Esophagus squamous epithelium (tissue), 5 donors: ENCODE measurements around the gene SMYD3. TPM values are rescaled to one million over a fixed set of nuclear protein-coding genes. Genes with fewer than 3 reads are reported as not detected.
A peak's percentile ranks its signal among the peaks of the same experiment; 100 is the strongest.

Source experiments
- DNase-seq: peaks from one replicate; lab custom pipeline; 2025; lab: John Stamatoyannopoulos, UW
- H3K27ac ChIP-seq, 4 donors: fragments of 200-600 bp; sonication (generic); one replicate each; pipeline ENCODE4 v1.5.1; 2016 to 2019; ENCODE audit warnings: mild to moderate bottlenecking in 1 of 4
- H3K27me3 ChIP-seq, 4 donors: fragments of 200-600 bp; sonication (generic); 1 replicate in 3 of 4; 2 replicates in 1 of 4; pipeline versions ENCODE4 v1.5.1 to v1.6.0; 2017 to 2021; ENCODE audit warnings: antibody characterized with exemption in 1 of 4
- H3K36me3 ChIP-seq, 3 donors: fragments of 200-600 bp; sonication (generic); one replicate each; pipeline ENCODE4 v1.5.1; 2016 to 2019
- H3K4me1 ChIP-seq, 3 donors: fragments of 200-600 bp; sonication (generic); one replicate each; pipeline ENCODE4 v1.5.1; 2017 to 2019
- H3K4me3 ChIP-seq, 4 donors: fragments of 200-600 bp; sonication (generic); 1 replicate in 3 of 4; 2 replicates in 1 of 4; pipeline ENCODE4 v1.5.1; 2016 to 2019; ENCODE audit warnings: mild to moderate bottlenecking in 2 of 4, moderate library complexity in 1 of 4
- H3K9me3 ChIP-seq, 3 donors: fragments of 200-600 bp; sonication (generic); one replicate each; pipeline ENCODE4 v1.5.1; 2016 to 2019
- CTCF ChIP-seq, 6 experiments: fragments of 450-650 bp in 4 of 6; fragments of 200-600 bp in 2 of 6; sonication (generic) in 2 of 6; IDR thresholded peaks; one replicate each; pipeline ENCODE4 v1.5.1; 2016 to 2019; ENCODE audit warnings: antibody characterized with exemption in 6 of 6, mild to moderate bottlenecking in 4 of 6, moderate library complexity in 4 of 6
- POLR2A ChIP-seq, 4 donors: fragments of 450-650 bp; IDR thresholded peaks; one replicate each; pipeline ENCODE4 v1.6.1; 2017; ENCODE audit warnings: antibody characterized with exemption in 4 of 4, mild to moderate bottlenecking in 4 of 4, moderate library complexity in 3 of 4
- WGBS, 2 donors: methylation state at CpG; one replicate each; pipeline ENCODE4 v1.1.5; 2018; 5-methylcytosine and 5-hydroxymethylcytosine counted together
- intact Hi-C: fragments of 100-400 bp; cut with DNase I; formaldehyde crosslinking; loops from one replicate; pipeline ENCODE4 v1.15.0; 2022
- total RNA-seq, 4 donors: library from RNA; depleted of rRNA; stranded (reverse); fragments of >200 nt; gene quantifications; one replicate each; pipeline ENCODE4 v1.1.0, GENCODE V29; 2016
- donor health status: DM: yes; HTN: yes; CAD: no.

SMYD3 gene
- total RNA-seq, 4 donors from 2014 or later = 8.4 to 15.8 (median 11.5) TPM

- peaks cover 0 to 24% (median 6%) of the 10 kb centered on the region in 3 donors for H3K4me1 ChIP-seq
- H3K4me3 ChIP-seq = no peak overlapping the region
- H3K9me3 ChIP-seq = no peaks in the 10 kb centered on the region
- no peak for DNase-seq
- no peak overlapping the region for H3K27ac ChIP-seq
- no peaks in the 10 kb centered on the region for H3K27me3 ChIP-seq
- H3K36me3 ChIP-seq = no peaks in the 10 kb centered on the region
- intact Hi-C loops = no loop called here
- TF ChIP-seq POLR2A (IDR thresholded peaks at IDR 0.05) = no peak
- TF ChIP-seq CTCF (IDR thresholded peaks at IDR 0.05) = no peak
- 74 to 88% methylated on average over 5 of the region's 5 CpGs for WGBS, 2 donors
Observed at GRCh38 chr1:245876586-245876985, 630.5 kb downstream of the SMYD3 start.

DNA sequence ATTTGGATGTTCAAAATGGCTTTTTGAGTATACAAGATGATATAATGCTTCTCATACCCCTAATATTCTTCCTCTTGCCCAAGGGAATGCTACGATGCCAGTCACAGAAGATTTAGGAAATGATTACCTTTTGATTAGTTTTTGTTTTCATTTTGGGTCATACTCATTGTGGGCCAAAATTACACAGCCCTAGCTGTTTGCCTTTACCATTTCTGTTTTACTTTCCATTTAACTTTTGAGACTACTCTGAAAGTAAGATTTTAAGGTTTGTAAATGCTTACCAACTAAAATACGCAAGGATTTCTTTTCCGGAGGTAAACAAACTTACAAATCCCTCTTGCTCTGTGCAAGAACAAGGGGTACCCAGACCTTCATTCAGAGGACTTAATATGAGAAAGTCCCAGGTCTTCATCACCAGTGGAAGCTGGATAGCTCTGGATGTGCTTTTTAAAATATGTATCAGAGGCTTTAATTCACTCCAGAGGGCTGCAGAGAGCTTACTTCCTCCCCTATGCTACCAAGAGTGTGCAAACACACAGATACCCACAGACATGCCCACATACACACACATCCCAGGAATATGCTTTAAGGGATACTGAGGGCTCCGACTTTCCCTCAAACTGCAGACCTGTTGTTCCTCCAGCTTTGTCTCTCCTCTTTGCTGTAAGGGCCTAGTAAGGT is 631.4 kb downstream of the SMYD3 start:
- peaks cover 0 to 24% (median 6%) of the 10 kb centered on the region in 3 donors for H3K4me1 ChIP-seq
- intact Hi-C loops = no loop called here
- no peaks in the 10 kb centered on the region for H3K9me3 ChIP-seq
- H3K27me3 ChIP-seq = no peaks in the 10 kb centered on the region
- TF ChIP-seq POLR2A (IDR thresholded peaks at IDR 0.05) (no peak), CTCF (IDR thresholded peaks at IDR 0.05) (no peak)
- no peak for DNase-seq
- WGBS, 2 donors = 75 to 88% methylated on average over 4 of the region's 4 CpGs
- H3K4me3 ChIP-seq = no peak overlapping the region
- no peak overlapping the region for H3K27ac ChIP-seq
- H3K36me3 ChIP-seq = no peaks in the 10 kb centered on the region

DNA sequence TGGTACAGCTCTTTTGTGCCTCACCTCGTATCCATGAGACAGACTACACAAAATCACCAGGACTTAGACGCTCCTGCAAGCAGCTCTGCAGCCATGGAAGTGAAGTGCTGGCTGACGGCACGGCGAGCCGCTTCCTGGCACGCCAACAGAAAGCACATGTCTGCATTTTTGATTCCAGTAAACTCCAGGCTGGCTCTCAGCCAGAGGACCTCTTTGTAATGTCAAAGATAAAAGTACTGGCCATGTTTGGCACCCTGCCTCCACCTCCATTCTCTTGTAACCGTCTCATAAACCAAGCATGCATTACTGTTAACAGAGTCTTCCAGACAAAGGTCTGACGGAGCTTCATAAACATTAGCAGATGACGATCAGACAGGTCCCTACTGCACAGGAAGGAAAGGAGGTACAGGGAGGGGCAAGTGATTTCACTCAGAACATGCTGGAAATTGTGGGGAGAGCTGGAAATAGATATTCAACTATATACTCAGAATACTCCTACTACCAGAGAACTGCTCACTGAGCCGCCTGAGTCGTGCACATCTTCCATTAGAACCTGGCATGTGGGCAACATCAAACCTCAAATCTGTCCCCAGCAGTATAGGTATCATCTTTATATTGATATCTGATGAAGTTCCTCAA is 632.0 kb downstream of the SMYD3 start:
- H3K36me3 ChIP-seq = no peaks in the 10 kb centered on the region
- H3K9me3 ChIP-seq = no peaks in the 10 kb centered on the region
- no peaks in the 10 kb centered on the region for H3K27me3 ChIP-seq
- intact Hi-C loops = no loop called here
- DNase-seq = no peak
- peak overlapping the region in 1 of 4 donors; percentile 30 for H3K4me3 ChIP-seq
- H3K4me1 ChIP-seq = peaks cover 0 to 24% (median 6%) of the 10 kb centered on the region in 3 donors
- no peak for TF ChIP-seq CTCF (IDR thresholded peaks at IDR 0.05)
- H3K27ac ChIP-seq = peak overlapping the region in 2 of 4 donors; percentile 17 to 33
- WGBS, 2 donors = 13 to 43% methylated on average over 6 to 12 of the region's 12 CpGs

GRCh38 chr1:245873883-245874671 is 633.0 kb downstream of the SMYD3 start:
- DNase-seq = no peak
- peaks cover 0 to 24% (median 6%) of the 10 kb centered on the region in 3 donors for H3K4me1 ChIP-seq
- intact Hi-C loops = no loop called here
- WGBS, 2 donors = 73 to 83% methylated on average over 7 of the region's 7 CpGs
- H3K36me3 ChIP-seq = no peaks in the 10 kb centered on the region
- no peaks in the 10 kb centered on the region for H3K9me3 ChIP-seq
- H3K27me3 ChIP-seq = no peaks in the 10 kb centered on the region
- TF ChIP-seq CTCF (IDR thresholded peaks at IDR 0.05) (no peak), POLR2A (IDR thresholded peaks at IDR 0.05) (no peak)
- peak overlapping the region in 1 of 4 donors; percentile 33 for H3K27ac ChIP-seq
- no peak overlapping the region for H3K4me3 ChIP-seq

DNA sequence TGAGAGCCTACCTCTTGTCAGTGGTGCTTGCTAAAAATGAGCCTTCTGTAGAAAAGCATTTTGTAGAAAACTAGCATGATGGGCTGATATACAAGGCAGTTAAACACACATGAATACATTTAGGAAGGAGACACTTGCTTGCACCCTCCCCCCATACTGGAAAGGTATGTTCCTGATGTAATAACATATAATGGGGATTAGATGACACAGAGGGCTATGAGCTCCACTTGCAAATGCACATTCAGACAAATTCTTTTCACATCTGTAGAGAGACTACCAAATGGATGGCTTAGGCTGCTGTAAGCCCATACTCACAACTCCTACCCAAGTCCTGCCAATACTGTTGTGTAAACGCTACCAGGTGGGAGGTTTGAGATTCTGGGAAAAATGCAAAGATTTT is 634.0 kb downstream of the SMYD3 start:
- H3K9me3 ChIP-seq = no peaks in the 10 kb centered on the region
- no peak overlapping the region for H3K27ac ChIP-seq
- WGBS, 2 donors = 87 to 100% methylated on average over 1 of the region's 1 CpG
- no peak overlapping the region for H3K4me3 ChIP-seq
- no peaks in the 10 kb centered on the region for H3K36me3 ChIP-seq
- H3K4me1 ChIP-seq = peaks cover 0 to 24% (median 6%) of the 10 kb centered on the region in 3 donors
- intact Hi-C loops = no loop called here
- TF ChIP-seq CTCF (IDR thresholded peaks at IDR 0.05) (no peak), POLR2A (IDR thresholded peaks at IDR 0.05) (no peak)
- H3K27me3 ChIP-seq = no peaks in the 10 kb centered on the region
- no peak for DNase-seq
